ENCODE measurements around the gene CRACR2A.

CRACR2A gene

DNA sequence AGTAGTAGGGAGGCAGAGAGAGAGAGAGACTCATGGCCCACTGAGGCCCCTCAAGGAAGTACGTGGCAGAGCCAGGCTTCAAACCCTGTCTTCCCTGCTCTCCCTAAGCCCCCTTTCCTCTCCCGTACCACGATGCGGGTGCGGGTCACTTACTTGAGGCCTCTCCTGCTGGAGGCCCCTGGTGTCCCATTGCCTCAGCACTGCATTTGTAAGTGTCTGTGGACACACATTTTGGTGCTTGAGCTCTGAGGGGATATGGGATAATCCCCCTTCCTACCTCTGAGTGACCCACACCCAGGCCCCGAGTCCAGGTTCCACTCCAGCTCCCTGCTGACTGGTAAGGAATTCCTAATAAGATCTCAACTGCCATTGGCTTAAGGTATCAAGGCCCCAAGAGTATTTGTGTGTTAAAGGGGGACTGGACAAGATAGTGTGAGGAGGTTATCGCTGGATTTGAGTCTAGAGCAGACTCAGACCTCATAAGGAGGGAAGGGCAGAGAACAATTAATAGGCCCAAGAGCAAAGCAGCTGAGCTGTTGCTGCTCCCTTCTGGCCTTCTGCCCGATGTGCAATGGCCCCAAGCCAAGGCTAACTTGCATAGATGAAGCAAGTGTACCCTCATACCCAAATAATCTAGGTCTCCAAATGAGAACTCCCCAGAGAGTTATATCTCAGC, 71.9 kb downstream of the CRACR2A start:
- DNase-seq: no peak

- DNase-seq: no peak
These were observed 73.1 kb downstream of the CRACR2A start for GRCh38 chr12:3679831-3680230.

GRCh38 chr12:3677609-3678008, 75.3 kb downstream of the CRACR2A start:
- DNase-seq: no peak

- no peak for DNase-seq
These were observed 78.8 kb downstream of the CRACR2A start for GRCh38 chr12:3673981-3674708.

- no peak for DNase-seq
These were observed 80.8 kb downstream of the CRACR2A start for GRCh38 chr12:3672113-3672509.

GRCh38 chr12:3671330-3672112, 81.4 kb downstream of the CRACR2A start:
- DNase-seq: no peak

- DNase-seq: no peak
These were observed 82.8 kb downstream of the CRACR2A start for GRCh38 chr12:3670083-3670620.

DNA sequence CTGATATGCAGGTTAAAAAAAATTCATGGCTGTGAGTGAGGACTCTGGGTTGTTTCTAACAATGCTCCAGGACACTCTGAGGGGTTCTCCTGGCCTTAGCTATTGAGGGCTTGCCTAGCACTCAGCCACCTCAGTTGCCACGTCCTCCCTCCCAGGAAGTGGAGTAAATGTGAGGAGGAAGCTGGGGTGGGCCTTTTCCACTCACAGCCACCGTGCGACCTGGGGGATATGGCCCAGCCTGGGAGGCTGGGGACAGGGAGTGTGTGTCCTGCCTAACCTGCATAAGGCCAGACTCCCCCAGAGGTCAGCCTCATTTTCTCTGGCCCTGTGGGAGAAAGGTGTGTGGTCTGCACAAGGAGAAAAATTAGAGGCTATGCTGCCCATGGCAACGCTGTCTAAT, 83.3 kb downstream of the CRACR2A start:
- no peak for DNase-seq

DNA sequence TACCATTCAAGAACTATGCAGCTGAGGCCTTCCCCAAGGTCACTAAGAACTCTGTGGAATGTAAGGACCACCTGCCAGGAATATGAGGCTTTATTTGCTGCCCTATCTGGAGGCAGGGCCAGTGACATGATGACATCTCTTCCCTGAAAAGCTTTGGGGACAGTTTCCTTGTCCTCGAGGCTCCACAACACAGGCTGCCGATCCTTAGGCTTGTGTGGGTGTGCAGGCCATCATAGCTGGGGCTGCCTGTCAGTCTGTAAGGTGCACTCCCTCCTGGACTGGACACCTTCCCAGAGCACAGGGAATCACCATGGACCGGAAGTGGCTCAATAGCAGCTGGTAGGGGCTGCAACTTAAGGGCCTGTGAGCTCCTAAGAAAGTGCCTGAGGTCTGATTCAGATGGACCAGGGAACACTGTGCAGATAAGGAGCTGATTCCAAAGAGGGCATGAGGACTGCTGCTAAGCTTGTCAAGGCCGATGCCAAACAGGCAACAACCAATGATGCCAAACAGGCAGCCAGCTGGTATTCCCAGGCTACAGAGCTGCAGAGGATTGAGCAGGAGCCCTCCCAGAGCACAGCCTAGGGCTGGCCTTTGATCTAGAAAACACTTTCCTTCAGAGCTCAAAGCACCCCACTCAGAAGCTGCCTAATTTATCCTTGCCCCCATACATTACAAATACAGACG, 84.3 kb downstream of the CRACR2A start:
- no peak for DNase-seq

- DNase-seq: no peak
These were observed 85.4 kb downstream of the CRACR2A start for GRCh38 chr12:3667485-3667884.

DNA sequence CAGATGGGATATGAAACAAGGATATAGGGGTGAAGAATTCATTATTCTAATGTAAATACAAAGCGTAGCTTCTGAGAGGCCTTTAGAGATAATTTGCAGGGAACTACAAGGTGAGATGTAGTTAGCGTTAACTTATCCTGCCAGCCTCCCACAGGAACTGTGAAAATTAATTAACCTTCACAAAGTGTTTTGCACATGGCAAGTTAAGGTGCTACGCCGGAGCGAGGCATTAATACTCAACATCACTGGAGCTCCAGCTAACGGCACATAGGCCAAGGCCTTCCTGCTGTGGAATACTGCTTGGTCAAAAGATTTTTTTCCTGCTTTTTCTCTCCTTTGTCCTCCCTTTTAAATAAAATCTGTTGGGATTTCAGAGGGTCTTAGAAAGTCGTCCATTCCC, 86.5 kb downstream of the CRACR2A start:
- DNase-seq: no peak

DNA sequence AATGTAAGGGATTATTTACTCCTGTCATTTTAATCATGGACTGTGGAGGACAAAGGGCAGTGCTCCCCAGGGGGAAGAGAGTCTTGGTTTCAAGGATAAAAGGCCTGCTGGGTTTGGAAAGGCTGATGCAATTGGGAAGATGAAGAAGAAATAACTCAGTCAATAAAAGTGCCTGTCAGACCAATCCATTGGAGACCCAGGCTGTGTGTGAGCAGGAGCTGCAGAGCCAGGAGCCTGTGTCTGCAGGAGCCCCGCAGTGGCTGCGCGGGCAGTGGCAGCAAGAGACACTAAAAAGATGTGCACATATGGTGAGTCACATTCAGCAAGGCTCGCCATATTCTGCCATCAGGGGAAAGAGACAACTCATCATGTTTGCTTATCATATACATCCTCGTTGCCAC, 90.4 kb downstream of the CRACR2A start:
- no peak for DNase-seq

- no peak for DNase-seq
These were observed 91.9 kb downstream of the CRACR2A start for GRCh38 chr12:3661028-3661427.

GRCh38 chr12:3658327-3659163, 94.4 kb downstream of the CRACR2A start:
- no peak for DNase-seq

DNA sequence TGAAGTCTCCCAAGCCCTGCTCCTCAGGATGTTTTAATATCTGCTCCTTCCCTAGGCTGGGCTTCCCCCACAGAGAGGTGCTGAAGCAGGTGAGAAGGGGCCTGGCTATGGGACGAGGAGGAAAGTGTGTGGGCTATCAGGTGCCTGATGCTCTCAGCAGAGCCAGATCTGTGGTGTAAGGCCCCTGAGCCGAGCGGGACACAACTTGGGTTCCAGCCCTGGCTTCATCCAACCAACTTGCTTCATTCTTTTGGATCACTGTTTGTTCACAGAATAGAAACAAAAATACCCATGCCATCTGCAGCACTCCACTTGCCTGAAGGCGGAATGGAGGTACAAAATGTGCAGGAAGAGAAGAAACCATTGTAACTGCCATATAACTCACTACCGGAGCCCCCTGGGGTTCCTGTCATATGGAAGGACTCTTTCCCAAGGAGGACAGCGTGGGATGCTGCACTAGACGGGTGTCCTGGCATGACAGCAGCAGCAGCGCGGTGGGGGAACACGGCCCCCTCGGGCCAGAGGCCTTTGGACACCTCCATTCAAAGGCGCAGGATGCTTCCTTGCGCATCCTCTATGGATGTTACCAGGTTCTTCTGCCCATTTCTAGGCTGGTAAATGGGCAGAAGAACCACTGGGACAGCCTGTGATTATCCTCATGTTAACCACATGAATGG, 95.8 kb downstream of the CRACR2A start:
- no peak for DNase-seq

- no peak for DNase-seq
These were observed 97.5 kb downstream of the CRACR2A start for GRCh38 chr12:3655328-3655900.

DNA sequence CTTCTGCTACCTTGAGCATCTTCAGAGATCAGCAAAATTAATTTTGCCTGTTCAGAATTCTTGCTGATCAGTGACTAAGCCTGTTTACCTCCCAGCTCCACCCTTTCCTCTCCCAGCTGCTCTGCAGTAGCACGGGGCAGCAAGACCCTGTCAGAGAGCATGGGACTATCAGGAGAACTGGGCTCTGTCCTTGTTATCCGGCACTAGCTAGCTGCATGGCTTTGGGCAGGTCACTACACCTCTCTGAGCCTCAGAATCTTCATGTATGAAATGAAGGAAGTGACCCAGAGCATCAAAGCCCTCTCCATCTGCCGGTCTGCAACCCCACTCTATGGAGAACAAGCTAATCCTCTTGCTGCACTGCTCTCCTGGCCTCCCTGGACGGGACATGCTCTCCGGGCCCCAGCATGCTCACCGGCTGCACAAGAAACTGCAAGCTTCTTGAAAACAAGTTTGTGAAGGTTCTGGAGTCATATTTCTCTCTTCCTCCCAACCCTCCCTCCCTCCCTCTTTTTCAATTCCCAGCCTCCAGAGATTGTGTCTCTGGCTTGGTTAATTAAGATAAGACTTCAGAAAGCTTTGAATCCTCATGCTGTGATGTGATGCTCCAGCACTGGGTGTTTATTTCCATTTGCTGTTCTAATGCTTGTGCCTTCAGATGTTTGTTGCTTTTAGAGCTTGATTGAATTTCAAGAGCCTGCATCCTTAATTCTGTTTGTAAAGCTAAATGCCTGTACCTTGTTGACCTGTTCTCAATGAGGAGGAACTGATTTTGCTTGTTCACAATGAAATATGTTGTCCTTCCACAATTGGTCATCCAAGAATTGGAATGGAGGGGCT, 101.1 kb downstream of the CRACR2A start:
- DNase-seq: no peak

- DNase-seq: no peak
These were observed 105.4 kb downstream of the CRACR2A start for GRCh38 chr12:3647504-3647903.

DNA sequence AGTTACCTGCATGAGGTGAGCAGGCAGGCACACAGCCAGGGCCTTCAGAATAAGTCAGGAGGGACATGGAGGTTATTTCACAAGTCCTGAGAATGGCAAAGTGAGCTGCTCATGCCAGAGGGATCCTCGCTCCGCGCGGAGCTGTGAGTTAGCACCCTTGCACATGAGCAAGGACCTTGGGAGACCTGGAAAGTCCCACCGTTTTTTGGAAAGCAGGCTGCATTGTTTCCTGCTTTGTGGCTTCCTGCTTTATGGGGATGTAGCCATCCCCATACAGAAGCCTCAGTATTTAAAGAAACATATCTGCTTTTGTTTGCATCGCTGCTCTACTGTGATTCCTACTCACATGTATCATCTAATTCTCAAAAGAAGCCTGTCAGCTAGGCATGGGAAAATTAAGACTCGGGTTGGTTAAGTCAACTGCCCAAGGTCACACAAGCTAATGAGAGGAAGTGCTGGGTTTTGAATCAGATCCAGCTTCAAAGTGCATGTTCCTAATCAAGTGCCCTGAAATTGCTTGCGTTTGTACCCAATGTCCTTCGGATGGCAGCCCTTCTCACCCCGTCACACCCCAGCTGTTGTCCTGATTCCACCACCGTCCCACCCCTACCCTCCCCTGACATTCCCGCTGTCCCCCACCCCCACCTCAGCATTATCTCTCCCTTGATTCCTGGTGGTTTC, 106.2 kb downstream of the CRACR2A start:
- no peak for DNase-seq

Data from cortex of kidney (tissue), 1 donor.